HCT116 (cell line): ENCODE data around the gene ZNF286A. TPM values are rescaled to one million over a fixed set of nuclear protein-coding genes. Genes with fewer than 3 reads are reported as not detected.
A peak's percentile ranks its signal among the peaks of the same experiment; 100 is the strongest.
"Not testable (repeated sequence)": the region's sequence is repeated elsewhere in the genome, so short reads cannot be mapped to it uniquely, and the experiment has no call there.

Source experiments
- ATAC-seq: fragments of 200-7000 bp; cut with Tn5 transposase; 2 replicates; pipeline ENCODE4 v1.9.1; 2020; ENCODE audit warnings: mild to moderate bottlenecking, moderate library complexity
- BruUV-seq: library from RNA; stranded (reverse); fragments of 400-500 nt; replicated peaks from 2 replicates; lab custom pipeline; 2021; lab: Mats Ljungman, UMichigan
- CTCF ChIA-PET: fragments of 300-600 bp; sonication (Branson Sonifier 250); formaldehyde crosslinking; loops from one replicate; lab custom pipeline; 2021; ENCODE audit warnings: antibody characterized with exemption; lab: Charles Lee
- POLR2A ChIA-PET: fragments of 300-600, 350-600 bp; sonication (Branson Sonifier 250); formaldehyde crosslinking; loops from one replicate; lab custom pipeline; 2021; ENCODE audit warnings: antibody characterized with exemption; lab: Charles Lee
- RAD21 ChIA-PET, 2 experiments: fragments of 300-600 bp; sonication (Branson Sonifier 250); formaldehyde crosslinking; loops; one replicate each; lab custom pipeline; 2023; ENCODE audit warnings: low total read pairs in 2 of 2; ENCODE audit not compliant: uncharacterized antibody in 2 of 2, unreplicated experiment in 2 of 2, low non-redundant PET in 1 of 2; lab: Charles Lee
- DNase-seq: peaks from one replicate; pipeline ENCODE4 v3.0.0-alpha.2; 2010; ENCODE audit warnings: low read depth, low spot score
- H2AFZ ChIP-seq: fragments of 200-600 bp; shearing (Covaris generic), sonication (generic); 2 replicates; pipeline ENCODE4 v1.6.1; 2017; ENCODE audit warnings: low read depth, mixed run types, mixed read lengths, antibody characterized with exemption, low read length; ENCODE audit not compliant: poor library complexity, severe bottlenecking
- H3K27ac ChIP-seq: 2 replicates; pipeline ENCODE4 v1.5.1; 2012; ENCODE audit warnings: low read depth, low read length
- H3K27me3 ChIP-seq: fragments of 200-600 bp; sonication (generic); 2 replicates; pipeline ENCODE4 v1.6.1; 2016; ENCODE audit warnings: mixed run types, low read length, mixed read lengths; ENCODE audit not compliant: insufficient read depth
- H3K36me3 ChIP-seq, 2 experiments: fragments of 200-500 bp in 1 of 2; fragments of 200-600 bp in 1 of 2; sonication (Bioruptor generic) in 1 of 2; sonication (generic) in 1 of 2; 2 replicates each; pipeline versions ENCODE4 v1.5.1 to v1.6.1; 2014 to 2016; ENCODE audit warnings: low read length in 2 of 2, inconsistent platforms in 1 of 2, mixed read lengths in 1 of 2, mixed run types in 1 of 2; ENCODE audit not compliant: insufficient read depth in 2 of 2, control insufficient read depth in 1 of 2
- H3K4me1 ChIP-seq, 2 experiments: fragments of 200-600 bp in 1 of 2; sonication (generic) in 1 of 2; 2 replicates each; pipeline versions ENCODE4 v1.5.1 to v1.6.1; 2012 to 2017; ENCODE audit warnings: low read length in 2 of 2, inconsistent platforms in 1 of 2, mild to moderate bottlenecking in 1 of 2, mixed read lengths in 1 of 2, mixed run types in 1 of 2, moderate library complexity in 1 of 2; ENCODE audit not compliant: insufficient read depth in 2 of 2, control insufficient read depth in 1 of 2
- H3K4me2 ChIP-seq: fragments of 200-600 bp; sonication (generic); 2 replicates; pipeline ENCODE4 v1.6.1; 2017; ENCODE audit warnings: mixed run types, low read length, mixed read lengths
- H3K4me3 ChIP-seq, 2 experiments: fragments of 200-600 bp in 1 of 2; sonication (generic) in 1 of 2; replicated peaks in 1 of 2; 2 replicates each; pipeline ENCODE4 v1.5.1; 2011 to 2016; ENCODE audit warnings: low read length in 2 of 2, control low read depth in 1 of 2, low read depth in 1 of 2, mild to moderate bottlenecking in 1 of 2, mixed read lengths in 1 of 2, mixed run types in 1 of 2
- H3K79me2 ChIP-seq: fragments of 200-600 bp; sonication (generic); 2 replicates; pipeline ENCODE4 v1.6.1; 2017; ENCODE audit warnings: mild to moderate bottlenecking, mixed run types, low read length, moderate library complexity, mixed read lengths; ENCODE audit not compliant: insufficient read depth
- H3K9ac ChIP-seq: fragments of 200-600 bp; sonication (generic); 2 replicates; pipeline ENCODE4 v1.6.1; 2016; ENCODE audit warnings: low read length, mixed read lengths
- H3K9me2 ChIP-seq: fragments of 200-600 bp; sonication (generic), shearing (Covaris generic); 2 replicates; pipeline ENCODE4 v1.6.1; 2017; ENCODE audit warnings: mixed run types, mild to moderate bottlenecking, moderate library complexity; ENCODE audit not compliant: insufficient read depth
- H3K9me3 ChIP-seq, 2 experiments: fragments of 200-500 bp in 1 of 2; fragments of 200-600 bp in 1 of 2; sonication (Bioruptor generic) in 1 of 2; sonication (generic) in 1 of 2; 2 replicates each; pipeline ENCODE4 v1.6.1; 2014 to 2017; ENCODE audit warnings: low read length in 2 of 2, mixed read lengths in 2 of 2, inconsistent platforms in 1 of 2, low read depth in 1 of 2, mild to moderate bottlenecking in 1 of 2, mixed run types in 1 of 2, moderate library complexity in 1 of 2; ENCODE audit not compliant: control insufficient read depth in 1 of 2, insufficient read depth in 1 of 2
- H4K20me1 ChIP-seq: fragments of 200-600 bp; sonication (generic), shearing (Covaris generic); 2 replicates; pipeline ENCODE4 v1.6.1; 2017; ENCODE audit warnings: mixed run types, mild to moderate bottlenecking, moderate library complexity; ENCODE audit not compliant: insufficient read depth
- RAD21 ChIP-seq: IDR thresholded peaks from 2 replicates; pipeline ENCODE4 v1.6.1; 2012; ENCODE audit warnings: low read depth, mild to moderate bottlenecking
- intact Hi-C: fragments of 100-400 bp; cut with micrococcal nuclease; formaldehyde crosslinking; loops from 2 replicates; pipeline ENCODE4 v1.10.0; 2022
- total RNA-seq: library from RNA; stranded (reverse); gene quantifications from one replicate; pipeline ENCODE4 v1.2.1, GENCODE V29; 2021; ENCODE audit not compliant: unreplicated experiment

Gene ZNF286A
- total RNA-seq, 1 experiment from 2014 or later: 37.0 TPM

DNA sequence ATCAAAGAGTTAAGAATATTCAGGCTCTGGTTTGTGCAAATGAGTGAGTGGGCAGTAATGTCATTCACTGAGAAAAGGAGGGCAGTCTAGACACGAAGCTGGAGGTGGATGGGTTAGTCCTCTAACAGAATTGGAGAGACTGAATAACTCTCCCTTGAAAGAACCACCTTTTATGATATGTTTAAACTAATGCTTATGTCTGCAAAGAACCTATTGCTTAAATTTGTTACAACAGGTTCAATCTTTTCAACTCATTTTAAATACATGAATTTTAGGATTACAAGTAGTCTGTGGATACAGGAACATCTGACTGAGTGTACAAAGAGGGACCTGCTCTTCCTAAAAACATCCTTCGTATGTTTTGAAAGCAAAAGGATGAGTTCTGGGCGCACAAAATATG lies 585 bp upstream of the ZNF286A start:
- TSS peak; percentile 89 for BruUV-seq
- 0 out of 2 replicates have a peak, but pooled peaks have one; percentile 7 for TF ChIP-seq RAD21
- DNase-seq, H3K4me1 ChIP-seq, H3K9me3 ChIP-seq, POLR2A ChIA-PET, H3K27ac ChIP-seq, CTCF ChIA-PET, H3K27me3 ChIP-seq, RAD21 ChIA-PET, H3K36me3 ChIP-seq, intact Hi-C loops, ATAC-seq, H3K79me2 ChIP-seq, H4K20me1 ChIP-seq, H3K9me2 ChIP-seq: not testable (repeated sequence)
- Histone ChIP-seq H3K9ac (peak overlapping the region; percentile 61), H3K4me2 (peak overlapping the region; percentile 73), H3K4me3 (peak overlapping the region; percentile 49 to 66), H2AFZ (peak overlapping the region; percentile 81)

DNA sequence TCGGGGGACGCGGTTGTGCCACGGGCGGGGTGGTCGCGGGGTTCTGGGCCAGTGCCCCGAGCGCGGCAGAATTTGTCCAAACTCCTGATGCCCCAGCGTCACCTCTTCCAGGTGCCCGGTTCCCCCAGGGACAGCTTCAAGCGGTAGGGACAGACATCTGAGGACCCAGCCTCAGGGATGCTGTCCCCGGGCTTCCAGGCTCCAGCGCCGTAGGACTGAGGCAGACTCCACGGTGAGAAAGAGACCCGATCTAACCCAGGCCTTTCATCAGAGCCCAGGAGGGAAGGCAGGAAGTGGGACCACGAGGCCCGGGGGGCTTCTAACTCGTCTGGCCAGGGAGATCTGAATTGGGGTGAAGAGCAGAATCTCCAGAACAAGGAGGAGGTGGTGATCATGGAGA lies 385 bp downstream of the ZNF286A start:
- POLR2A ChIA-PET: not testable (repeated sequence)

GRCh38 chr17:15704239-15704638 lies 4.7 kb downstream of the ZNF286A start:
- RAD21 ChIA-PET, POLR2A ChIA-PET, H3K4me1 ChIP-seq, H2AFZ ChIP-seq, CTCF ChIA-PET, intact Hi-C loops, ATAC-seq, H4K20me1 ChIP-seq, H3K27me3 ChIP-seq, H3K9me2 ChIP-seq, H3K79me2 ChIP-seq, H3K27ac ChIP-seq, DNase-seq, H3K4me3 ChIP-seq, H3K9ac ChIP-seq, BruUV-seq, H3K4me2 ChIP-seq: not testable (repeated sequence)
- H3K36me3 ChIP-seq: peaks cover 31 to 33% of the 10 kb centered on the region in 2 experiments
- peaks cover 8 to 36% of the 10 kb centered on the region in 2 experiments; a peak in 3 of 4 replicates for H3K9me3 ChIP-seq

More for the DNA sequence above, 385 bp downstream of the ZNF286A start:
- intact Hi-C loops, RAD21 ChIA-PET, H3K9me2 ChIP-seq, H3K27ac ChIP-seq, H3K27me3 ChIP-seq, H3K9me3 ChIP-seq, H3K79me2 ChIP-seq, H3K36me3 ChIP-seq, H3K4me1 ChIP-seq, CTCF ChIA-PET, DNase-seq, H2AFZ ChIP-seq, H4K20me1 ChIP-seq: not testable (repeated sequence)
- ATAC-seq: peak; percentile 16
- Histone ChIP-seq H3K9ac (peak overlapping the region; percentile 66), H3K4me3 (peak overlapping the region; percentile 49 to 66), H3K4me2 (peak overlapping the region; percentile 73)
- BruUV-seq: TSS peak; percentile 89

DNA sequence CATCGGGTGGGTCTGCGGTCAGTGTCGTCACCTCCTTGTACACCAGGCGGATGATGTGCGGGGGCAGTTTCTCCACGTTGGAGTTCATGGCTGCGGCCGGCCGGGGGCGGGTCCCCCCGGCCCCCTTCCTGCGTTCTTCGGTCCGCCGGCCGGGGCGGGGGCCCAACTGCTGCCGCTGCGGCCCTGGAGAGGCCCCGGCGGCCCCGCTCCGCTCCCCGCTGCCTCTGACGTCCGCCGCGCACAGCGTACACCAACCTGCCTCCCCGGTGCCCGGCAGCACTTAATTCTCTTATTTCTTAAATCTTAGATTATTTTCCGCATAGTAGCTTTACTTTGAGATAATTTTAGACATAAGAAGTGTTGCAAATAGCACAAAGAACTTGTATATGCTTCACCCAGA lies 5.3 kb downstream of the ZNF286A start:
- H3K4me3 ChIP-seq, H3K27ac ChIP-seq, intact Hi-C loops, H3K27me3 ChIP-seq, POLR2A ChIA-PET, H3K9ac ChIP-seq, CTCF ChIA-PET, H3K4me1 ChIP-seq, BruUV-seq, H4K20me1 ChIP-seq, H2AFZ ChIP-seq, RAD21 ChIA-PET, DNase-seq, ATAC-seq, H3K9me2 ChIP-seq, H3K79me2 ChIP-seq, H3K4me2 ChIP-seq: not testable (repeated sequence)
- Histone ChIP-seq H3K36me3 (peaks cover 31 to 33% of the 10 kb centered on the region in 2 experiments), H3K9me3 (peaks cover 8 to 36% of the 10 kb centered on the region in 2 experiments; a peak in 3 of 4 replicates)
